GM23248 (cell line): Measurements from ENCODE around the gene ABLIM2. TPM values are rescaled to one million over a fixed set of nuclear protein-coding genes. Genes with fewer than 3 reads are reported as not detected.

Experiments
- DNase-seq: peaks from one replicate; pipeline ENCODE4 v3.0.0-alpha.2; 2015
- H2AFZ ChIP-seq: fragments of 200-600 bp; sonication (generic); 2 replicates; pipeline ENCODE4 v1.6.1; 2016; ENCODE audit warnings: antibody characterized with exemption
- H3F3A ChIP-seq: fragments of 200-600 bp; sonication (generic); 2 replicates; pipeline ENCODE4 v1.6.1; 2016; ENCODE audit warnings: mild to moderate bottlenecking, antibody characterized with exemption, mixed run types; ENCODE audit not compliant: insufficient read depth
- H3K27ac ChIP-seq: fragments of 200-600 bp; sonication (generic); 2 replicates; pipeline ENCODE4 v1.5.1; 2016; ENCODE audit warnings: mild to moderate bottlenecking
- H3K27me3 ChIP-seq: fragments of 200-600 bp; sonication (generic); replicated peaks from 2 replicates; pipeline ENCODE4 v1.6.1; 2016; ENCODE audit warnings: mild to moderate bottlenecking; ENCODE audit not compliant: insufficient read depth
- H3K36me3 ChIP-seq: fragments of 200-600 bp; sonication (generic); 2 replicates; pipeline ENCODE4 v1.6.1; 2016; ENCODE audit warnings: low read depth, mild to moderate bottlenecking
- H3K4me1 ChIP-seq: fragments of 200-600 bp; sonication (generic); 2 replicates; pipeline ENCODE4 v1.6.1; 2016; ENCODE audit warnings: mild to moderate bottlenecking; ENCODE audit not compliant: insufficient read depth
- H3K4me2 ChIP-seq: fragments of 200-600 bp; sonication (generic); one replicate; pipeline ENCODE4 v1.6.1; 2016; ENCODE audit warnings: mild to moderate bottlenecking; ENCODE audit not compliant: unreplicated experiment
- H3K4me3 ChIP-seq: fragments of 200-600 bp; sonication (generic); 2 replicates; pipeline ENCODE4 v1.5.1; 2016; ENCODE audit warnings: mild to moderate bottlenecking
- H3K79me2 ChIP-seq: fragments of 200-600 bp; sonication (generic); 2 replicates; pipeline ENCODE4 v1.6.1; 2016; ENCODE audit warnings: mild to moderate bottlenecking; ENCODE audit not compliant: insufficient read depth
- H3K9ac ChIP-seq: fragments of 200-600 bp; sonication (generic); 2 replicates; pipeline ENCODE4 v1.6.1; 2016; ENCODE audit warnings: mild to moderate bottlenecking
- H3K9me2 ChIP-seq: fragments of 200-600 bp; sonication (generic); 2 replicates; pipeline ENCODE4 v1.6.1; 2016; ENCODE audit warnings: mixed run types, mild to moderate bottlenecking, moderate library complexity; ENCODE audit not compliant: insufficient read depth
- H3K9me3 ChIP-seq: fragments of 200-600 bp; sonication (generic); one replicate; pipeline ENCODE4 v1.6.1; 2017; ENCODE audit warnings: low read depth
- H4K20me1 ChIP-seq: fragments of 200-600 bp; sonication (generic); 2 replicates; pipeline ENCODE4 v1.6.0; 2016; ENCODE audit not compliant: insufficient read depth
- EZH2 ChIP-seq: fragments of 200-600 bp; sonication (generic); IDR thresholded peaks from 2 replicates; pipeline ENCODE4 v1.6.1; 2018; ENCODE audit warnings: antibody characterized with exemption, mild to moderate bottlenecking; ENCODE audit not compliant: insufficient read depth, poor library complexity, severe bottlenecking
- EZH2phosphoT487 ChIP-seq: fragments of 200-600 bp; sonication (generic); IDR thresholded peaks from 2 replicates; pipeline ENCODE4 v1.6.1; 2018; ENCODE audit warnings: antibody characterized with exemption, moderate library complexity, mild to moderate bottlenecking, low read depth; ENCODE audit not compliant: insufficient read depth
- WGBS, 2 experiments: methylation state at CpG; one replicate each; pipeline ENCODE4 v1.1.6; 2015 to 2017; ENCODE audit warnings: low lambda C conversion rate in 2 of 2, low coverage in 1 of 2; ENCODE audit errors: missing lambda C conversion rate in 2 of 2; 5-methylcytosine and 5-hydroxymethylcytosine counted together
- in situ Hi-C: fragments of 300-500 bp; cut with MboI; formaldehyde crosslinking; loops from 2 replicates; pipeline ENCODE4 v1.15.0; 2020
- polyA plus RNA-seq: library from polyadenylated mRNA; unstranded; fragments of >200 nt; fragmentation: Nextera tagmentation; extraction: Ambion mirVana; gene quantifications from 2 replicates; pipeline ENCODE4 v1.2.1, GENCODE V29; 2016
- total RNA-seq: library from RNA; depleted of rRNA; stranded (reverse); fragments of >200 nt; shearing (Covaris generic); gene quantifications from 2 replicates; pipeline ENCODE4 v1.2.3, GENCODE V29; 2014

Gene ABLIM2
- total and polyA plus RNA-seq, 2 experiments from 2014 or later: not detected

DNA sequence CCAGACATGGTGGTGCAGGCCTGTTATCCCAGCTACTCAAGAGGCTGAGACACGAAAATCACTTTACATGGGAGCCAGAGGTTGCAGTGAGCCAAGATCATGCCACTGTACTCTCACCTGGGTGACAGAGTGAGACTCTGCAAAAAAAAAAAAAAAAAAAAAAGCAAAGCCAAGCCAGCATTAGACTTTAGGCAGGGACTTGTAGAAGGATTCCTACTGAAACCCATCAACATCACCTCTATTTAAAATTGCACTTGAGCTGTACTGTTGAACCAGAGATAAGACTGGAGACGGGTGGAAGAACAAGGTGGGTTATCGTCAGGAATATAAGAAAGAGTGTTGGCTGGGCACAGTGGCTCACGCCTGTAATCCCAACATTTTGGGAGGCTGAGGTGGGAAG is 203.2 kb downstream of the ABLIM2 start:
- H3K4me3 ChIP-seq: no peak overlapping the region
- H3K79me2 ChIP-seq: no peaks in the 10 kb centered on the region
- no peaks in the 10 kb centered on the region for H3K9me2 ChIP-seq
- no peak overlapping the region for H2AFZ ChIP-seq
- peaks cover 20% of the 10 kb centered on the region for H3F3A ChIP-seq
- H4K20me1 ChIP-seq: no peaks in the 10 kb centered on the region
- H3K4me1 ChIP-seq: peaks cover 18% of the 10 kb centered on the region
- H3K27ac ChIP-seq: no peak overlapping the region
- H3K27me3 ChIP-seq: no peaks in the 10 kb centered on the region
- H3K4me2 ChIP-seq: no peak overlapping the region
- TF ChIP-seq EZH2 (no peak), EZH2phosphoT487 (no peak)
- DNase-seq: no peak
- 84 to 86% methylated on average over 4 of the region's 4 CpGs for WGBS, 2 experiments
- no peaks in the 10 kb centered on the region for H3K36me3 ChIP-seq
- no peaks in the 10 kb centered on the region for H3K9me3 ChIP-seq
- in situ Hi-C loops: no loop called here
- H3K9ac ChIP-seq: no peak overlapping the region

DNA sequence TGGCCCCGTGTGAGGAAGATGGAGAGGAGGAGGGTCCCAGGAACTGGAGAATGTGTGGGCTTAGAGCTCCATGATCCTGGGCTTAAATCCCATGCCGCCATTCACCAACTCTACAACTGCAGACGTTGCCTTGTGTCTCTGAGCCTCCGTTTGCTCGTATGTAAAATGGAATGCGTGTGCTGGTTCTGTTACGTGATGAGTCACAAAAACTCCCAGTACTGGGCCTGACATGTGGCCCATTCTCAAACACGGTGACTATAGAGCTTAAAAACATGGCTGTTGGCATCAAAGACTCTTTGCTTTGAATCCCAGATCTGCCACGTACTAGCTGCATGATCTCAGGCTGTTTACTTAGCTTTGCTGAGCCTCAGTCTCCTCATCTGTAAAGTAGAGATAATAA is 206.0 kb downstream of the ABLIM2 start:
- no peaks in the 10 kb centered on the region for H4K20me1 ChIP-seq
- H3K4me1 ChIP-seq: peaks cover 19% of the 10 kb centered on the region
- no peak overlapping the region for H3K4me3 ChIP-seq
- TF ChIP-seq EZH2phosphoT487 (no peak), EZH2 (no peak)
- no peak overlapping the region for H3K9ac ChIP-seq
- peaks cover 21% of the 10 kb centered on the region for H3F3A ChIP-seq
- 71 to 74% methylated on average over 9 of the region's 9 CpGs for WGBS, 2 experiments
- no peaks in the 10 kb centered on the region for H3K9me2 ChIP-seq
- no peak overlapping the region for H2AFZ ChIP-seq
- in situ Hi-C loops: no loop called here
- H3K27me3 ChIP-seq: no peaks in the 10 kb centered on the region
- DNase-seq: no peak
- H3K9me3 ChIP-seq: no peaks in the 10 kb centered on the region
- H3K36me3 ChIP-seq: no peaks in the 10 kb centered on the region
- no peak overlapping the region for H3K4me2 ChIP-seq
- H3K79me2 ChIP-seq: no peaks in the 10 kb centered on the region
- H3K27ac ChIP-seq: no peak overlapping the region

DNA sequence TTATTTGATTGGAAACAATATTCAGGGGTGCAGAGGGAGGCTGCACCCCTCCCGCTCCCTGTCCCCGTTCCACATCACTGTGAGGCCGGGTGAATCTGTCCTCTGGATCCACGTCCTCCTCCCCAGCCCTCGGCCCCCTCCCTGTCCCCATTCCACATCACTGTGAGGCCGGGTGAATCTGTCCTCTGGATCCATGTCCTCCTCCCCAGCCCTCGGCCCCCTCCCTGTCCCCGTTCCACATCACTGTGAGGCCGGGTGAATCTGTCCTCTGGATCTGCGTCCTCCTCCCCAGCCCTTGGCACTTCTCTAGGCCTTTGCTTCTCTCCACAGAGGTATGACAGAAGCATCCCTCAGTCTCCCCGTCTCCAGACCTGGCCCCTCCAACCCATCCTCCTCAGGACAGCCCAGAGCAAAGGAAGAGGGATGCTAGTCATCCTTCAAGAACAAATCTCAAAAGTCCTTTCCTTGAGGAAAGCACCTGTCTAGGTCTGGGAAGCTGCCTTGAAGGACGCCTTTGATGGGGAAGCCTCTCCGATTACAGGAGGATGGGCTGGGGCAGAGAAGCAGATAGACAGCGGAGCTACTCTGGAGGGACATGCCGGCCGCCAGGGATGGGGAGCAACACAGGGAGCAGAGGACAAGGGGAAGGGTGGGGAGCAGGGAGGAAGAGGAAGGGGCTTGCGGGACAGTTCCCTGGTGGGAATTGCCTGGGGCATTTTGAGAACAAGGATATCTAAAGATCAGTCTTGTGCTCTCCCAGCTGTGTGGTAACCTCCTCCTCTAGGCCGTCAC is 208.1 kb downstream of the ABLIM2 start:
- Histone ChIP-seq H3K4me3 (no peak overlapping the region), H3K36me3 (no peaks in the 10 kb centered on the region), H3K4me2 (no peak overlapping the region), H3F3A (peaks cover 8% of the 10 kb centered on the region), H3K27ac (no peak overlapping the region), H3K9me2 (no peaks in the 10 kb centered on the region), H3K9ac (no peak overlapping the region), H3K9me3 (no peaks in the 10 kb centered on the region), H3K79me2 (no peaks in the 10 kb centered on the region), H3K27me3 (no peaks in the 10 kb centered on the region), H4K20me1 (no peaks in the 10 kb centered on the region), H3K4me1 (peaks cover 8% of the 10 kb centered on the region), H2AFZ (no peak overlapping the region)
- TF ChIP-seq EZH2: no peak
- TF ChIP-seq EZH2phosphoT487: no peak
- WGBS, 2 experiments: 79 to 89% methylated on average over 10 to 18 of the region's 18 CpGs
- DNase-seq: no peak
- in situ Hi-C loops: no loop called here

DNA sequence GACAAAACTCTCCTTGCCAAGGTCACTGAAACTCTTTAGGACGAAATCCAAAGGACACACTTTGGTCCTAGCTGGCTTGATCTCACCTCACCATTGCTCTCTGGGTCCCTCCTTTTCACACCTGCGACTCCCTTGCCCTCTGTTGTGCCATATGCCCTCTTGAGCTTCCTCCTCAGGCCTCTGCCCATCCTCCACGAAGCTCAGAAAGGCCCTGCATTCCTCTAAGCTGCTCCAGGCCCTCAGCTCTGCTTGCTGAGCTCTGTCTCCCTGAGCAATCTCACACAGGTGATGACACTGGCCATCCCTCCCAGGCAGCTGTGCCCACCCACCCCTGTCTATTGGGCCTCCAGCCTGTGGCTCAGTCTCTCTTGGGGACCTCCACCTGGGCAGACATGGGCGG is 208.9 kb downstream of the ABLIM2 start:
- Histone ChIP-seq H4K20me1 (no peaks in the 10 kb centered on the region), H3K36me3 (no peaks in the 10 kb centered on the region), H3K4me3 (no peak overlapping the region), H3K79me2 (no peaks in the 10 kb centered on the region), H3K4me2 (no peak overlapping the region), H3K4me1 (peaks cover 12% of the 10 kb centered on the region), H3F3A (peaks cover 12% of the 10 kb centered on the region), H3K27me3 (no peaks in the 10 kb centered on the region), H2AFZ (no peak overlapping the region), H3K9ac (no peak overlapping the region), H3K9me2 (no peaks in the 10 kb centered on the region), H3K9me3 (no peaks in the 10 kb centered on the region), H3K27ac (no peak overlapping the region)
- WGBS, 2 experiments: 74 to 77% methylated on average over 4 of the region's 4 CpGs
- in situ Hi-C loops: no loop called here
- DNase-seq: no peak
- TF ChIP-seq EZH2 (no peak), EZH2phosphoT487 (no peak)
